Kidney (tissue), 14 donors: ENCODE data around the gene TRMU. TPM values are rescaled to one million over a fixed set of nuclear protein-coding genes. Genes with fewer than 3 reads are reported as not detected.

Experiments
- DNase-seq, 5 donors: peaks; one replicate each; pipeline ENCODE4 v3.0.0-alpha.2; 2013 to 2020
- FAIRE-seq: peaks from 2 replicates; lab custom pipeline; 2012; peaks lifted over from hg19 to GRCh38; lab: Jason Lieb, UNC
- H3K27ac ChIP-seq, 2 donors: one replicate each; pipeline ENCODE4 v1.7.0; 2013; ENCODE audit warnings: low read depth in 2 of 2, low read length in 2 of 2, inconsistent platforms in 1 of 2
- H3K27me3 ChIP-seq: one replicate; pipeline ENCODE4 v1.7.1; 2013; ENCODE audit warnings: low read length, inconsistent platforms; ENCODE audit not compliant: control insufficient read depth, insufficient read depth
- H3K36me3 ChIP-seq, 3 donors: one replicate each; pipeline versions ENCODE4 v1.7.0 to v1.7.1; 2013; ENCODE audit warnings: low read length in 3 of 3, control low read depth in 1 of 3, inconsistent platforms in 1 of 3; ENCODE audit not compliant: insufficient read depth in 3 of 3, control insufficient read depth in 2 of 3
- H3K4me1 ChIP-seq, 3 donors: one replicate each; pipeline versions ENCODE4 v1.7.0 to v1.7.1; 2013; ENCODE audit warnings: low read length in 3 of 3, inconsistent platforms in 1 of 3, low read depth in 1 of 3; ENCODE audit not compliant: control insufficient read depth in 2 of 3, insufficient read depth in 2 of 3
- H3K4me3 ChIP-seq, 3 donors: one replicate each; pipeline versions ENCODE4 v1.7.0 to v1.8.1; 2013; ENCODE audit warnings: low read length in 3 of 3, control low read depth in 1 of 3, inconsistent platforms in 1 of 3
- H3K9ac ChIP-seq, 3 donors: one replicate each; pipeline versions ENCODE4 v1.7.0 to v1.7.1; 2013; ENCODE audit warnings: low read length in 3 of 3, control low read depth in 1 of 3, inconsistent platforms in 1 of 3
- H3K9me3 ChIP-seq, 3 donors: one replicate each; pipeline versions ENCODE4 v1.7.0 to v1.7.1; 2013; ENCODE audit warnings: low read length in 3 of 3, control low read depth in 1 of 3, inconsistent platforms in 1 of 3; ENCODE audit not compliant: control insufficient read depth in 2 of 3, insufficient read depth in 1 of 3
- CTCF ChIP-seq: IDR thresholded peaks from 3 replicates; pipeline ENCODE4 v1.5.1; 2012; ENCODE audit warnings: mild to moderate bottlenecking, moderate library complexity, borderline replicate concordance; ENCODE audit not compliant: insufficient read depth; ENCODE audit errors: extremely low read depth
- intact Hi-C: fragments of 100-400 bp; cut with DNase I; formaldehyde crosslinking; loops from one replicate; pipeline ENCODE4 v1.11.1; 2022
- polyA plus RNA-seq: library from polyadenylated mRNA; stranded (reverse); fragments of 350-450 nt; fragmentation: Illumina TruSeq; extraction: RNeasy Lipid Tissue Mini Kit (QIAGEN cat#74804); gene quantifications from one replicate; pipeline ENCODE4 v1.2.3, GENCODE V29; 2014; ENCODE audit warnings: low read depth, low replicate concordance; ENCODE audit not compliant: insufficient read depth
- total RNA-seq: library from RNA; stranded (reverse); fragmentation: NEBNext Ultra II Directional; extraction: Animal tissue kit (Norgen Biotek cat#: 25700); gene quantifications from one replicate; pipeline ENCODE4 v1.2.1, GENCODE V29; 2021
- donor health status: control.
- donor health status: control.
- donor health status: control.
- donor health status: control.
- donor health status: control.
- donor health status: DM: yes; HTN: yes; CAD: no.
- donor health status: Normal renal cell carcinoma (clear cell type).

TRMU gene
- total and polyA plus RNA-seq, 2 donors from 2014 or later, result 40.5 to 41.1 TPM

- Histone ChIP-seq H3K9ac (no peak overlapping the region), H3K36me3 (no peaks in the 10 kb centered on the region), H3K27me3 (no peaks in the 10 kb centered on the region), H3K27ac (no peak overlapping the region), H3K9me3 (no peaks in the 10 kb centered on the region), H3K4me3 (no peak overlapping the region), H3K4me1 (no peaks in the 10 kb centered on the region)
- FAIRE-seq (no peak), DNase-seq (no peak)
- intact Hi-C loops, result no loop called here
- no peak for TF ChIP-seq CTCF
These were observed 16.9 kb upstream of the TRMU start for GRCh38 chr22:46318576-46318975.

- DNase-seq (no peak), FAIRE-seq (no peak)
- H3K4me1 ChIP-seq, result no peaks in the 10 kb centered on the region
- H3K4me3 ChIP-seq, result no peak overlapping the region
- no peaks in the 10 kb centered on the region for H3K9me3 ChIP-seq
- intact Hi-C loops, result no loop called here
- no peaks in the 10 kb centered on the region for H3K36me3 ChIP-seq
- no peak overlapping the region for H3K27ac ChIP-seq
- no peaks in the 10 kb centered on the region for H3K27me3 ChIP-seq
- H3K9ac ChIP-seq, result no peak overlapping the region
- no peak for TF ChIP-seq CTCF
These were observed 16.2 kb upstream of the TRMU start for GRCh38 chr22:46319319-46319718.

- no peaks in the 10 kb centered on the region for H3K9me3 ChIP-seq
These were observed 15.3 kb upstream of the TRMU start for GRCh38 chr22:46320166-46320710.

More at GRCh38 chr22:46320166-46320710, 15.3 kb upstream of the TRMU start:
- DNase-seq (no peak), FAIRE-seq (no peak)
- Histone ChIP-seq H3K9ac (no peak overlapping the region), H3K4me1 (no peaks in the 10 kb centered on the region), H3K36me3 (no peaks in the 10 kb centered on the region), H3K27ac (no peak overlapping the region), H3K4me3 (no peak overlapping the region), H3K27me3 (no peaks in the 10 kb centered on the region)
- intact Hi-C loops, result no loop called here
- TF ChIP-seq CTCF, result no peak
